Transverse colon (tissue), 3 donors: ENCODE measurements around the gene ATP6V0E1.

ENCODE experiments used
- CTCF ChIP-seq, 5 experiments: fragments of 200-600 bp in 3 of 5; fragments of 450-650 bp in 2 of 5; sonication (generic) in 3 of 5; IDR thresholded peaks; 1 replicate in 2 of 5; 2 replicates in 3 of 5; pipeline ENCODE4 v1.5.1; 2016 to 2017; ENCODE audit warnings: antibody characterized with exemption in 5 of 5, inconsistent platforms in 3 of 5, mild to moderate bottlenecking in 2 of 5, moderate library complexity in 1 of 5
- EP300 ChIP-seq: sonication (generic); formaldehyde crosslinking; IDR thresholded peaks from one replicate; pipeline ENCODE4 v1.6.1; 2017; ENCODE audit warnings: antibody characterized with exemption, low read depth
- POLR2A ChIP-seq: fragments of 450-650 bp; IDR thresholded peaks from one replicate; pipeline ENCODE4 v1.6.1; 2016; ENCODE audit warnings: antibody characterized with exemption, mild to moderate bottlenecking, moderate library complexity

- no peak for TF ChIP-seq CTCF (IDR thresholded peaks at IDR 0.05)
- no peak for TF ChIP-seq EP300
- TF ChIP-seq POLR2A = no peak
These were observed 78.6 kb downstream of the ATP6V0E1 start for GRCh38 chr5:173062141-173062540.
